Esophagus squamous epithelium (tissue), 5 donors: Measurements from ENCODE around the gene FAM204A. TPM values are rescaled to one million over a fixed set of nuclear protein-coding genes. Genes with fewer than 3 reads are reported as not detected.

Experiments
- DNase-seq: peaks from one replicate; lab custom pipeline; 2025; lab: John Stamatoyannopoulos, UW
- H3K27ac ChIP-seq, 4 donors: fragments of 200-600 bp; sonication (generic); one replicate each; pipeline ENCODE4 v1.5.1; 2016 to 2019; ENCODE audit warnings: mild to moderate bottlenecking in 1 of 4
- H3K27me3 ChIP-seq, 4 donors: fragments of 200-600 bp; sonication (generic); 1 replicate in 3 of 4; 2 replicates in 1 of 4; pipeline versions ENCODE4 v1.5.1 to v1.6.0; 2017 to 2021; ENCODE audit warnings: antibody characterized with exemption in 1 of 4
- H3K36me3 ChIP-seq, 3 donors: fragments of 200-600 bp; sonication (generic); one replicate each; pipeline ENCODE4 v1.5.1; 2016 to 2019
- H3K4me1 ChIP-seq, 3 donors: fragments of 200-600 bp; sonication (generic); one replicate each; pipeline ENCODE4 v1.5.1; 2017 to 2019
- H3K4me3 ChIP-seq, 4 donors: fragments of 200-600 bp; sonication (generic); 1 replicate in 3 of 4; 2 replicates in 1 of 4; pipeline ENCODE4 v1.5.1; 2016 to 2019; ENCODE audit warnings: mild to moderate bottlenecking in 2 of 4, moderate library complexity in 1 of 4
- H3K9me3 ChIP-seq, 3 donors: fragments of 200-600 bp; sonication (generic); one replicate each; pipeline ENCODE4 v1.5.1; 2016 to 2019
- POLR2A ChIP-seq, 4 donors: fragments of 450-650 bp; IDR thresholded peaks; one replicate each; pipeline ENCODE4 v1.6.1; 2017; ENCODE audit warnings: antibody characterized with exemption in 4 of 4, mild to moderate bottlenecking in 4 of 4, moderate library complexity in 3 of 4
- WGBS, 2 donors: methylation state at CpG; one replicate each; pipeline ENCODE4 v1.1.5; 2018; 5-methylcytosine and 5-hydroxymethylcytosine counted together
- intact Hi-C: fragments of 100-400 bp; cut with DNase I; formaldehyde crosslinking; loops from one replicate; pipeline ENCODE4 v1.15.0; 2022
- total RNA-seq, 4 donors: library from RNA; depleted of rRNA; stranded (reverse); fragments of >200 nt; gene quantifications; one replicate each; pipeline ENCODE4 v1.1.0, GENCODE V29; 2016
- TF ChIP-seq, protein P1 (sequence below), 6 experiments: fragments of 450-650 bp in 4 of 6; fragments of 200-600 bp in 2 of 6; sonication (generic) in 2 of 6; IDR thresholded peaks; one replicate each; pipeline ENCODE4 v1.5.1; 2016 to 2019; ENCODE audit warnings: antibody characterized with exemption in 6 of 6, mild to moderate bottlenecking in 4 of 6, moderate library complexity in 4 of 6
- donor health status: DM: yes; HTN: yes; CAD: no.

Gene FAM204A
- total RNA-seq, 4 donors from 2014 or later = 8.9 to 40.8 (median 34.5) TPM

- TF ChIP-seq POLR2A (IDR thresholded peaks at IDR 0.05) = no peak
- TF ChIP-seq, protein P1, sequence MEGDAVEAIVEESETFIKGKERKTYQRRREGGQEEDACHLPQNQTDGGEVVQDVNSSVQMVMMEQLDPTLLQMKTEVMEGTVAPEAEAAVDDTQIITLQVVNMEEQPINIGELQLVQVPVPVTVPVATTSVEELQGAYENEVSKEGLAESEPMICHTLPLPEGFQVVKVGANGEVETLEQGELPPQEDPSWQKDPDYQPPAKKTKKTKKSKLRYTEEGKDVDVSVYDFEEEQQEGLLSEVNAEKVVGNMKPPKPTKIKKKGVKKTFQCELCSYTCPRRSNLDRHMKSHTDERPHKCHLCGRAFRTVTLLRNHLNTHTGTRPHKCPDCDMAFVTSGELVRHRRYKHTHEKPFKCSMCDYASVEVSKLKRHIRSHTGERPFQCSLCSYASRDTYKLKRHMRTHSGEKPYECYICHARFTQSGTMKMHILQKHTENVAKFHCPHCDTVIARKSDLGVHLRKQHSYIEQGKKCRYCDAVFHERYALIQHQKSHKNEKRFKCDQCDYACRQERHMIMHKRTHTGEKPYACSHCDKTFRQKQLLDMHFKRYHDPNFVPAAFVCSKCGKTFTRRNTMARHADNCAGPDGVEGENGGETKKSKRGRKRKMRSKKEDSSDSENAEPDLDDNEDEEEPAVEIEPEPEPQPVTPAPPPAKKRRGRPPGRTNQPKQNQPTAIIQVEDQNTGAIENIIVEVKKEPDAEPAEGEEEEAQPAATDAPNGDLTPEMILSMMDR (IDR thresholded peaks at IDR 0.05) = no peak
- Histone ChIP-seq H3K27me3 (peaks cover 0 to 27% (median 0%) of the 10 kb centered on the region in 4 donors), H3K4me3 (no peak overlapping the region), H3K27ac (no peak overlapping the region), H3K36me3 (no peaks in the 10 kb centered on the region), H3K9me3 (no peaks in the 10 kb centered on the region), H3K4me1 (no peaks in the 10 kb centered on the region)
- no peak for DNase-seq
- intact Hi-C loops = no loop called here
- 56 to 74% methylated on average over 3 of the region's 3 CpGs for WGBS, 2 donors
Observed at GRCh38 chr10:118290471-118290995, 51.6 kb downstream of the FAM204A start.

DNA sequence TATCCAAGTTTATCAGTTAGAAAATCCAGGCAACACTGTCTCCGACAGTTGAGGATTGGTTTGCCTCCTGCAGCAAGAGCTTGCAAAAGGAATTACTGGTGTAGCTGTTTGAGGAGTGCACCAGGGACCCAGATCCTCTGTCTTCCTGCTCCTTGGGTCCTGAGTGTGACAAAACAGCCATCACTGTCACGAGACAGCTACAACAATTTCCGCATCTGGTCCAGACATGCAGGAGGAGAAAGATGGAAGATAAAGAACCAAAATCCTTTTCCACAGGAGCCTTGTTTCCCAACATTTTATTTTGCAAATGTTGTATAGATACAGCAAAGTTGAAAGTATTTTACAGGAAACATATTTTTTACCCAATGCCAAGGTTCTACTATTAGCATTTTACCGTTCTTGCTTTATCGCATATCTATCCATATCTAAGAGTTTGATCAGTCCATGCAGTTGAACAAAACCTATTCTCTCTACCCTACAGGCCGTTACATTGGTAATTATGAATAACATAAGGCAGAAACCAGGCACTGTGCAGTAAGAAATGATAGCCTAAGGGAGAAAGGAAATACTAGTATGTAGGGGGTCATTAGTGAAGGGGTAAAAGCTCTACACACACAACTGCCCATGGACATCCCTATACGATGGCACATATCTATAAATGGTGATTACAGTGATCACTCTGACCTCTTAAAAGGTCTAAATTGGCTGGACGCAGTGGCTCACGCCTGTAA lies 54.9 kb downstream of the FAM204A start:
- Histone ChIP-seq H3K27ac (no peak overlapping the region), H3K27me3 (peaks cover 0 to 28% (median 0%) of the 10 kb centered on the region in 4 donors), H3K36me3 (no peaks in the 10 kb centered on the region), H3K4me1 (no peaks in the 10 kb centered on the region), H3K9me3 (no peaks in the 10 kb centered on the region), H3K4me3 (no peak overlapping the region)
- WGBS, 2 donors = 87 to 88% methylated on average over 9 of the region's 9 CpGs
- TF ChIP-seq, protein P1 (IDR thresholded peaks at IDR 0.05) = no peak
- no peak for TF ChIP-seq POLR2A (IDR thresholded peaks at IDR 0.05)
- no peak for DNase-seq
- intact Hi-C loops = no loop called here

GRCh38 chr10:118286051-118286838 lies 55.9 kb downstream of the FAM204A start:
- Histone ChIP-seq H3K4me3 (no peak overlapping the region), H3K27me3 (peaks cover 0 to 29% (median 0%) of the 10 kb centered on the region in 4 donors), H3K9me3 (no peaks in the 10 kb centered on the region), H3K4me1 (no peaks in the 10 kb centered on the region), H3K36me3 (no peaks in the 10 kb centered on the region), H3K27ac (no peak overlapping the region)
- no peak for DNase-seq
- 52 to 58% methylated on average over 14 to 15 of the region's 17 CpGs for WGBS, 2 donors
- TF ChIP-seq, protein P1 (IDR thresholded peaks at IDR 0.05) = no peak
- no peak for TF ChIP-seq POLR2A (IDR thresholded peaks at IDR 0.05)
- intact Hi-C loops = no loop called here

DNA sequence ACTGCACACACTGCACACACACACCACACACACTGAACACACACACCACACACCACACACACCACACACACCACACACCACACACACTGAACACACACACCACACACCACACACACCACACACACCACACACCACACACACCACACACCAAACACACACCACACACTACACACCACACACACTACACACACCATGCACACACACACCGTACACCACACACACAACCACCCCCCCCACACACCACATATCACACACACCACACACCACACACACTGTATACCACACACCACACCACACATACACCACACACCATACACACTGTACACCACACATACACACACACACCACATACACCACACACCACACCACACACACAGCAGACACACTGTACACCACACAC lies 59.5 kb downstream of the FAM204A start:
- Histone ChIP-seq H3K4me3 (no peak overlapping the region), H3K27ac (no peak overlapping the region), H3K36me3 (no peaks in the 10 kb centered on the region), H3K4me1 (no peaks in the 10 kb centered on the region), H3K9me3 (peaks cover 0 to 6% (median 6%) of the 10 kb centered on the region in 3 donors), H3K27me3 (peaks cover 0 to 35% (median 0%) of the 10 kb centered on the region in 4 donors)
- no peak for DNase-seq
- TF ChIP-seq, protein P1 (IDR thresholded peaks at IDR 0.05) = no peak
- no peak for TF ChIP-seq POLR2A (IDR thresholded peaks at IDR 0.05)
- intact Hi-C loops = no loop called here
- 100% methylated on average over 1 of the region's 1 CpG for WGBS, 2 donors

DNA sequence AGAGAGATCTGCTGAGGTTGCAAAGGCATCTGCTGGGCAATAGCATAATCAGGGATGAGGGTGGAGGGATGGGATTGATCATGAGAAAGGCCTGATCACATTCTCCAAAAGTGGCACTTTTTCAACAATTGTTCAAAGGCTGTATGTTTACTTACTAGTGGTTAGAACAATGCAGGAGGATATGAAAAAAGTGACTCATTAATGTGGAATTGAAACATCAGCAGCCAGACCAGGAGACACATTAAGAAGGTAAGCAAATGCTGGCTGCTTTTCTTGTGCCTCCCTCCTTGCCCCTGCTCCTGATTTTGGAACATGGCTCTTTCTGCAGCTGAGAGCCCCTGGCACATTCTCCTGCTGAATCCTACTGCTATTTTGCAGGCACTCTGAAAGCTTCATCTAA lies 63.5 kb downstream of the FAM204A start:
- Histone ChIP-seq H3K36me3 (no peaks in the 10 kb centered on the region), H3K4me1 (peaks cover 0 to 12% (median 0%) of the 10 kb centered on the region in 3 donors), H3K9me3 (peaks cover 0 to 12% (median 10%) of the 10 kb centered on the region in 3 donors), H3K27me3 (peaks cover 0 to 10% (median 0%) of the 10 kb centered on the region in 4 donors), H3K27ac (no peak overlapping the region), H3K4me3 (no peak overlapping the region)
- TF ChIP-seq POLR2A (IDR thresholded peaks at IDR 0.05) = no peak
- TF ChIP-seq, protein P1 (IDR thresholded peaks at IDR 0.05) = no peak
- DNase-seq = no peak
- intact Hi-C loops = no loop called here
